SW480 (cell line): ENCODE data around the gene KRTAP10-11.
"Not testable (repeated sequence)": the region's sequence is repeated elsewhere in the genome, so short reads cannot be mapped to it uniquely, and the experiment has no call there.

Experiments
- DNase-seq: peaks from one replicate; pipeline ENCODE4 v3.0.0-alpha.2; 2016; ENCODE audit warnings: low spot score

The KRTAP10-11 gene

GRCh38 chr21:44639331-44639655 lies 6.9 kb upstream of the KRTAP10-11 start:
- DNase-seq: no peak

- DNase-seq: no peak
Measured at GRCh38 chr21:44640761-44641160, 5.5 kb upstream of the KRTAP10-11 start.

- DNase-seq: no peak
Measured at GRCh38 chr21:44643741-44644310, 2.4 kb upstream of the KRTAP10-11 start.

- DNase-seq: no peak
Measured at GRCh38 chr21:44644878-44645277, 1.3 kb upstream of the KRTAP10-11 start.

- no peak for DNase-seq
Measured at GRCh38 chr21:44647222-44647552, 973 bp downstream of the KRTAP10-11 start.

- DNase-seq: no peak
Measured at GRCh38 chr21:44648557-44649311, 2.5 kb downstream of the KRTAP10-11 start.

GRCh38 chr21:44649521-44650100 lies 3.4 kb downstream of the KRTAP10-11 start:
- DNase-seq: no peak

- no peak for DNase-seq
Measured at GRCh38 chr21:44650265-44650972, 4.2 kb downstream of the KRTAP10-11 start.

GRCh38 chr21:44650973-44651675 lies 4.9 kb downstream of the KRTAP10-11 start:
- no peak for DNase-seq

- DNase-seq: no peak
Measured at GRCh38 chr21:44653123-44653522, 6.9 kb downstream of the KRTAP10-11 start.

- DNase-seq: no peak
Measured at GRCh38 chr21:44653656-44654575, 7.7 kb downstream of the KRTAP10-11 start.

GRCh38 chr21:44654576-44655175 lies 8.5 kb downstream of the KRTAP10-11 start, which contains the start of gene KRTAP12-4:
TSS of gene KRTAP12-4 (minus strand) at chr21:44654659. CDS start at chr21:44654614, 45 bp downstream.
- no peak for DNase-seq

- no peak for DNase-seq
Measured at GRCh38 chr21:44656868-44657267, 10.7 kb downstream of the KRTAP10-11 start.

GRCh38 chr21:44657635-44658540 lies 11.7 kb downstream of the KRTAP10-11 start, which contains the start of gene KRTAP12-3:
TSS of gene KRTAP12-3 (plus strand) at chr21:44657932. CDS start at chr21:44657980, 48 bp downstream.
- no peak for DNase-seq

GRCh38 chr21:44658541-44658910 lies 12.3 kb downstream of the KRTAP10-11 start:
- DNase-seq: no peak

GRCh38 chr21:44658913-44659595 lies 12.8 kb downstream of the KRTAP10-11 start:
- DNase-seq: peak; percentile 41

GRCh38 chr21:44661567-44661966 lies 15.4 kb downstream of the KRTAP10-11 start:
- DNase-seq: not testable (repeated sequence)

- no peak for DNase-seq
Measured at GRCh38 chr21:44664691-44665090, 18.5 kb downstream of the KRTAP10-11 start.
